ENCODE measurements around the gene TP63. TPM values are rescaled to one million over a fixed set of nuclear protein-coding genes. Genes with fewer than 3 reads are reported as not detected.

The TP63 gene
- total RNA-seq, 1 donor from 2014 or later, result not detected

GRCh38 chr3:189868061-189868460, 236.9 kb downstream of the TP63 start:
- no peak for DNase-seq

- DNase-seq, result no peak
These were observed 238.0 kb downstream of the TP63 start for GRCh38 chr3:189869165-189869564.

GRCh38 chr3:189871418-189871817, 240.2 kb downstream of the TP63 start:
- no peak for DNase-seq

GRCh38 chr3:189883113-189883753, 252.0 kb downstream of the TP63 start:
- no peak for DNase-seq

- no peak for DNase-seq
These were observed 259.3 kb downstream of the TP63 start for GRCh38 chr3:189890496-189890895.

- DNase-seq, result no peak
These were observed 265.3 kb downstream of the TP63 start for GRCh38 chr3:189896533-189896932.

GRCh38 chr3:189897406-189897805, 266.2 kb downstream of the TP63 start:
- DNase-seq, result no peak

- no peak for DNase-seq
These were observed 267.5 kb downstream of the TP63 start for GRCh38 chr3:189898559-189899153.

- DNase-seq, result no peak
These were observed 268.0 kb downstream of the TP63 start for GRCh38 chr3:189899186-189899585.

- DNase-seq, result no peak
These were observed 269.4 kb downstream of the TP63 start for GRCh38 chr3:189900578-189900977.

GRCh38 chr3:189901481-189901880, 270.3 kb downstream of the TP63 start:
- no peak for DNase-seq

GRCh38 chr3:189902230-189903186, 271.3 kb downstream of the TP63 start:
- no peak for DNase-seq

GRCh38 chr3:189903562-189904250, 272.5 kb downstream of the TP63 start:
- DNase-seq, result peak; percentile 82

GRCh38 chr3:189907803-189908202, 276.6 kb downstream of the TP63 start:
- DNase-seq, result peak; percentile 3

GRCh38 chr3:189908646-189909045, 277.5 kb downstream of the TP63 start:
- DNase-seq, result peak; percentile 90

- no peak for DNase-seq
These were observed 277.9 kb downstream of the TP63 start for GRCh38 chr3:189909139-189909538.

- DNase-seq, result no peak
These were observed 278.4 kb downstream of the TP63 start for GRCh38 chr3:189909573-189909972.

- DNase-seq, result no peak
These were observed 279.8 kb downstream of the TP63 start for GRCh38 chr3:189911001-189911400.

- peak; percentile 39 for DNase-seq
These were observed 283.6 kb downstream of the TP63 start for GRCh38 chr3:189914799-189915198.

- DNase-seq, result no peak
These were observed 290.6 kb downstream of the TP63 start for GRCh38 chr3:189921770-189922169.

GRCh38 chr3:189927975-189928895, 297.0 kb downstream of the TP63 start:
- DNase-seq, result peak; percentile 32

All from dermis blood vessel endothelial cell (primary cell).